SK-N-SH (cell line): ENCODE results near the gene TRIM71. TPM values are rescaled to one million over a fixed set of nuclear protein-coding genes. Genes with fewer than 3 reads are reported as not detected.

Experiments used
- CTCF ChIA-PET: fragments of 300-600, 350-600 bp; formaldehyde crosslinking; extraction: SDS; loops from one replicate; lab custom pipeline; 2021; lab: Yijun Ruan, JAX
- POLR2A ChIA-PET: fragments of 350-600 bp; sonication (Branson Sonifier 250); formaldehyde crosslinking; extraction: SDS; loops from one replicate; lab custom pipeline; 2020; ENCODE audit warnings: antibody characterized with exemption, inconsistent platforms; lab: Yijun Ruan, JAX
- DNase-seq: peaks from one replicate; pipeline ENCODE4 v3.0.0; 2012
- H2AFZ ChIP-seq: fragments of 200-600 bp; sonication (generic); 2 replicates; pipeline ENCODE4 v1.8.1; 2016; ENCODE audit warnings: antibody characterized with exemption, mild to moderate bottlenecking, low read depth
- H3F3A ChIP-seq: fragments of 200-600 bp; sonication (generic); replicated peaks from 2 replicates; pipeline ENCODE3; 2016; ENCODE audit warnings: antibody characterized with exemption, mild to moderate bottlenecking; ENCODE audit not compliant: insufficient read depth
- H3K27ac ChIP-seq, 2 experiments: fragments of 200-500 bp in 1 of 2; fragments of 200-600 bp in 1 of 2; sonication (Bioruptor generic) in 1 of 2; sonication (generic), shearing (Covaris generic) in 1 of 2; 2 replicates each; pipeline versions ENCODE4 v1.5.1 to v1.6.1; 2014 to 2016; ENCODE audit warnings: low read depth in 2 of 2, inconsistent platforms in 1 of 2, low read length in 1 of 2, mild to moderate bottlenecking in 1 of 2, mixed read lengths in 1 of 2
- H3K27me3 ChIP-seq: fragments of 200-600 bp; sonication (generic), shearing (Covaris generic); 2 replicates; pipeline ENCODE4 v1.6.1; 2016; ENCODE audit warnings: mixed run types; ENCODE audit not compliant: insufficient read depth
- H3K36me3 ChIP-seq, 2 experiments: fragments of 200-500 bp in 1 of 2; fragments of 200-600 bp in 1 of 2; sonication (Bioruptor generic) in 1 of 2; sonication (generic) in 1 of 2; replicated peaks in 1 of 2; 2 replicates each; pipeline versions ENCODE3 to v1.5.1; 2014 to 2016; ENCODE audit warnings: low read length in 1 of 2, mild to moderate bottlenecking in 1 of 2; ENCODE audit not compliant: insufficient read depth in 2 of 2, control insufficient read depth in 1 of 2
- H3K4me1 ChIP-seq, 2 experiments: fragments of 200-500 bp in 1 of 2; fragments of 200-600 bp in 1 of 2; sonication (Bioruptor generic) in 1 of 2; sonication (generic), shearing (Covaris generic) in 1 of 2; 2 replicates each; pipeline versions ENCODE4 v1.5.1 to v1.6.1; 2014 to 2016; ENCODE audit warnings: low read depth in 1 of 2, low read length in 1 of 2, mixed run types in 1 of 2; ENCODE audit not compliant: insufficient read depth in 2 of 2, control insufficient read depth in 1 of 2
- H3K4me2 ChIP-seq: fragments of 200-600 bp; sonication (generic), shearing (Covaris generic); 2 replicates; pipeline ENCODE4 v1.6.1; 2017; ENCODE audit warnings: mixed run types
- H3K4me3 ChIP-seq, 2 experiments: fragments of 200-500 bp in 1 of 2; fragments of 200-600 bp in 1 of 2; sonication (Bioruptor generic) in 1 of 2; sonication (generic), shearing (Covaris generic) in 1 of 2; 2 replicates each; pipeline versions ENCODE4 v1.5.1 to v1.8.1; 2014 to 2016; ENCODE audit warnings: low read depth in 2 of 2, inconsistent platforms in 1 of 2, low read length in 1 of 2, mild to moderate bottlenecking in 1 of 2, mixed read lengths in 1 of 2, moderate library complexity in 1 of 2
- H3K79me2 ChIP-seq: fragments of 200-600 bp; sonication (generic); 2 replicates; pipeline ENCODE4 v1.8.1; 2017; ENCODE audit warnings: mild to moderate bottlenecking; ENCODE audit not compliant: insufficient read depth
- H3K9ac ChIP-seq: fragments of 200-600 bp; sonication (generic); 2 replicates; pipeline ENCODE4 v1.6.1; 2017; ENCODE audit warnings: mixed run types
- H3K9me2 ChIP-seq: fragments of 200-600 bp; sonication (generic); 2 replicates; pipeline ENCODE4 v1.6.1; 2017; ENCODE audit warnings: mixed run types
- H3K9me3 ChIP-seq: fragments of 200-600 bp; sonication (generic); 2 replicates; pipeline ENCODE4 v1.6.1; 2017; ENCODE audit warnings: mixed run types, mild to moderate bottlenecking, moderate library complexity
- H4K20me1 ChIP-seq: fragments of 200-600 bp; sonication (generic); 2 replicates; pipeline ENCODE4 v1.6.1; 2017; ENCODE audit warnings: mild to moderate bottlenecking, mixed run types; ENCODE audit not compliant: insufficient read depth
- CTCF ChIP-seq: fragments of 200-600 bp; sonication (generic); IDR thresholded peaks from 2 replicates; pipeline ENCODE4 v1.6.1; 2017; ENCODE audit warnings: antibody characterized with exemption, mild to moderate bottlenecking, moderate library complexity
- ELF1 ChIP-seq: IDR thresholded peaks from 2 replicates; pipeline ENCODE4 v1.4.0; 2012
- EP300 ChIP-seq, 2 experiments: IDR thresholded peaks; 2 replicates each; pipeline versions ENCODE4 v1.4.0 to v1.6.1; 2012; ENCODE audit warnings: borderline replicate concordance in 1 of 2, low read depth in 1 of 2, low read length in 1 of 2
- FOSL2 ChIP-seq: IDR thresholded peaks from 2 replicates; pipeline ENCODE4 v1.4.0; 2012; ENCODE audit warnings: low read depth, mild to moderate bottlenecking, moderate library complexity, borderline replicate concordance
- FOXM1 ChIP-seq: IDR thresholded peaks from 2 replicates; pipeline ENCODE4 v1.4.0; 2012; ENCODE audit warnings: low read depth, mild to moderate bottlenecking
- NFIC ChIP-seq: IDR thresholded peaks from 2 replicates; pipeline ENCODE4 v1.4.0; 2012; ENCODE audit warnings: borderline replicate concordance
- PBX3 ChIP-seq: IDR thresholded peaks from 2 replicates; pipeline ENCODE4; 2012
- POLR2AphosphoS5 ChIP-seq: IDR thresholded peaks from 2 replicates; pipeline ENCODE4 v1.6.1; 2012; ENCODE audit warnings: low read depth, low read length
- RAD21 ChIP-seq: IDR thresholded peaks from 2 replicates; pipeline ENCODE4 v1.6.1; 2012; ENCODE audit warnings: mild to moderate bottlenecking, low read length
- RXRA ChIP-seq: IDR thresholded peaks from 2 replicates; pipeline ENCODE4 v1.4.0; 2012; ENCODE audit warnings: low read depth, mild to moderate bottlenecking, borderline replicate concordance
- SMC3 ChIP-seq: IDR thresholded peaks from 2 replicates; pipeline ENCODE4 v1.6.1; 2012; ENCODE audit warnings: low read depth, low read length, improper control_type of control experiment
- TAF1 ChIP-seq: IDR thresholded peaks from 2 replicates; pipeline ENCODE4 v1.6.1; 2012; ENCODE audit warnings: low read depth, mild to moderate bottlenecking, low read length, moderate library complexity, borderline replicate concordance
- TCF12 ChIP-seq: IDR thresholded peaks from 2 replicates; pipeline ENCODE4 v1.4.0; 2012
- TEAD4 ChIP-seq: IDR thresholded peaks from 2 replicates; pipeline ENCODE4 v1.4.0; 2012; ENCODE audit warnings: mild to moderate bottlenecking, borderline replicate concordance; ENCODE audit not compliant: insufficient read depth
- ZBTB33 ChIP-seq: IDR thresholded peaks from 2 replicates; pipeline ENCODE4 v1.4.0; 2012; ENCODE audit warnings: low read depth, borderline replicate concordance
- WGBS: methylation state at CpG from one replicate; pipeline ENCODE4 v1.1.6; 2017; ENCODE audit warnings: low lambda C conversion rate; 5-methylcytosine and 5-hydroxymethylcytosine counted together
- polyA plus RNA-seq, 3 experiments: library from polyadenylated mRNA; depleted of rRNA; stranded (reverse); fragments of >200 nt; gene quantifications; 2 replicates each; pipeline ENCODE4 v1.2.3, GENCODE V29; 2012
- TF ChIP-seq, protein P1 (sequence below): IDR thresholded peaks from 2 replicates; pipeline ENCODE4 v1.4.0; 2012; ENCODE audit warnings: low read depth
- TF ChIP-seq, protein P2 (sequence below): IDR thresholded peaks from 2 replicates; pipeline ENCODE4 v1.6.1; 2012; ENCODE audit warnings: mild to moderate bottlenecking, low read depth, low read length, moderate library complexity

TRIM71 gene
- polyA plus RNA-seq, 1 of the 3 experiments (the other 2 are of a cell fraction) = not detected

DNA sequence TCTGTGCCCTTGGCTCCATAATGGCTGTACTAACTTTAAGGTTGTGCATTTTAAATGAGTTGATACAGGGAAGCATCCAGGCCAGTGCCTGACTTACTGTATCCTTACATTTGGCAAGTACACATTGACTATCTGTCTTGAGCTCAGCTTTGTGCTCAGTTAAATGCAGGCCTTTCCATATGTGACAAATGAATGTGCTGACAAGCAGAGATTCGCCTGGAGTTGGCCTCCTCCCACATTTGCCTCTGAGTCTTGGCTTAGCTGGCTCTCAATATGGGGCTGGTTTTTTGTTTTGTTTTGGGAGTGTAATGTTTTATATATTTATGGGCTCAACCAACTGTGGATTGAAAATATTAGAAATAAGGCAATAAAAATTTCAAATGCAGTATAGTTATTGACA, 29.7 kb downstream of the TRIM71 start:
- Histone ChIP-seq H3F3A (no peaks in the 10 kb centered on the region), H3K27me3 (no peaks in the 10 kb centered on the region), H3K4me2 (no peak overlapping the region), H3K9me2 (no peaks in the 10 kb centered on the region), H4K20me1 (no peaks in the 10 kb centered on the region), H3K36me3 (no peaks in the 10 kb centered on the region), H2AFZ (no peak overlapping the region), H3K79me2 (no peaks in the 10 kb centered on the region), H3K4me1 (peaks cover 0 to 8% of the 10 kb centered on the region in 2 experiments; a peak in 2 of 4 replicates), H3K9me3 (no peaks in the 10 kb centered on the region), H3K4me3 (no peak overlapping the region), H3K27ac (no peak overlapping the region), H3K9ac (no peak overlapping the region)
- ChIA-PET POLR2A (no interaction called here), CTCF (no interaction called here)
- DNase-seq = no peak
- WGBS = 100% methylated on average over 1 of the region's 1 CpG
- TF ChIP-seq TCF12 = no peak
- TF ChIP-seq TAF1 = no peak
- no peak for TF ChIP-seq ZBTB33
- no peak for TF ChIP-seq TEAD4
- no peak for TF ChIP-seq FOXM1
- no peak for TF ChIP-seq RXRA
- TF ChIP-seq PBX3 = no peak
- TF ChIP-seq FOSL2 = no peak
- TF ChIP-seq POLR2AphosphoS5 = no peak
- TF ChIP-seq, protein P1, sequence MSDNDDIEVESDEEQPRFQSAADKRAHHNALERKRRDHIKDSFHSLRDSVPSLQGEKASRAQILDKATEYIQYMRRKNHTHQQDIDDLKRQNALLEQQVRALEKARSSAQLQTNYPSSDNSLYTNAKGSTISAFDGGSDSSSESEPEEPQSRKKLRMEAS = no peak

GRCh38 chr3:32848215-32848614, 30.4 kb downstream of the TRIM71 start:
- no peak overlapping the region for H3K4me3 ChIP-seq
- H3K9ac ChIP-seq = no peak overlapping the region
- H3F3A ChIP-seq = no peaks in the 10 kb centered on the region
- no peak overlapping the region for H3K27ac ChIP-seq
- H2AFZ ChIP-seq = no peak overlapping the region
- no peaks in the 10 kb centered on the region for H3K36me3 ChIP-seq
- peaks cover 0 to under 1% of the 10 kb centered on the region in 2 experiments; a peak in 2 of 4 replicates for H3K4me1 ChIP-seq
- no peaks in the 10 kb centered on the region for H3K27me3 ChIP-seq
- CTCF ChIA-PET = interaction anchor here (1.5 kb wide), 1 partner anchor 68 kb away, joined by 3 read pairs; no protein-coding TSS in a partner anchor
- POLR2A ChIA-PET = no interaction called here
- no peaks in the 10 kb centered on the region for H3K79me2 ChIP-seq
- WGBS = 47% methylated on average over 4 of the region's 4 CpGs
- no peak overlapping the region for H3K4me2 ChIP-seq
- no peaks in the 10 kb centered on the region for H4K20me1 ChIP-seq
- no peak for DNase-seq
- no peaks in the 10 kb centered on the region for H3K9me2 ChIP-seq
- no peaks in the 10 kb centered on the region for H3K9me3 ChIP-seq
- TF ChIP-seq TAF1 (no peak), FOSL2 (no peak), ELF1 (no peak), EP300 (IDR thresholded peaks at IDR 0.05; ENCODE audit: borderline replicate concordance in 1 of 2, low read depth in 1 of 2, low read length in 1 of 2) (no peak), SMC3 (no peak), RXRA (no peak), FOXM1 (no peak), PBX3 (no peak), RAD21 (no peak), CTCF (no peak), NFIC (no peak)
- TF ChIP-seq, protein P2, sequence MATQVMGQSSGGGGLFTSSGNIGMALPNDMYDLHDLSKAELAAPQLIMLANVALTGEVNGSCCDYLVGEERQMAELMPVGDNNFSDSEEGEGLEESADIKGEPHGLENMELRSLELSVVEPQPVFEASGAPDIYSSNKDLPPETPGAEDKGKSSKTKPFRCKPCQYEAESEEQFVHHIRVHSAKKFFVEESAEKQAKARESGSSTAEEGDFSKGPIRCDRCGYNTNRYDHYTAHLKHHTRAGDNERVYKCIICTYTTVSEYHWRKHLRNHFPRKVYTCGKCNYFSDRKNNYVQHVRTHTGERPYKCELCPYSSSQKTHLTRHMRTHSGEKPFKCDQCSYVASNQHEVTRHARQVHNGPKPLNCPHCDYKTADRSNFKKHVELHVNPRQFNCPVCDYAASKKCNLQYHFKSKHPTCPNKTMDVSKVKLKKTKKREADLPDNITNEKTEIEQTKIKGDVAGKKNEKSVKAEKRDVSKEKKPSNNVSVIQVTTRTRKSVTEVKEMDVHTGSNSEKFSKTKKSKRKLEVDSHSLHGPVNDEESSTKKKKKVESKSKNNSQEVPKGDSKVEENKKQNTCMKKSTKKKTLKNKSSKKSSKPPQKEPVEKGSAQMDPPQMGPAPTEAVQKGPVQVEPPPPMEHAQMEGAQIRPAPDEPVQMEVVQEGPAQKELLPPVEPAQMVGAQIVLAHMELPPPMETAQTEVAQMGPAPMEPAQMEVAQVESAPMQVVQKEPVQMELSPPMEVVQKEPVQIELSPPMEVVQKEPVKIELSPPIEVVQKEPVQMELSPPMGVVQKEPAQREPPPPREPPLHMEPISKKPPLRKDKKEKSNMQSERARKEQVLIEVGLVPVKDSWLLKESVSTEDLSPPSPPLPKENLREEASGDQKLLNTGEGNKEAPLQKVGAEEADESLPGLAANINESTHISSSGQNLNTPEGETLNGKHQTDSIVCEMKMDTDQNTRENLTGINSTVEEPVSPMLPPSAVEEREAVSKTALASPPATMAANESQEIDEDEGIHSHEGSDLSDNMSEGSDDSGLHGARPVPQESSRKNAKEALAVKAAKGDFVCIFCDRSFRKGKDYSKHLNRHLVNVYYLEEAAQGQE = no peak
